Neuronal stem cell (in vitro differentiated cells): ENCODE results near the gene HLA-DQB1.
"Not testable (repeated sequence)": the region's sequence is repeated elsewhere in the genome, so short reads cannot be mapped to it uniquely, and the experiment has no call there.

ENCODE experiments used
- DNase-seq: peaks from one replicate; pipeline ENCODE4 v3.0.0-alpha.2; 2013; ENCODE audit warnings: low spot score
- H2AFZ ChIP-seq: one replicate; pipeline ENCODE4 v1.6.1; 2013; ENCODE audit warnings: mild to moderate bottlenecking, low read length, inconsistent platforms
- H2AK5ac ChIP-seq: 2 replicates; pipeline ENCODE4 v1.6.1; 2013; ENCODE audit warnings: low read depth, mild to moderate bottlenecking, inconsistent platforms, low read length, moderate library complexity, mixed read lengths
- H2BK120ac ChIP-seq: 2 replicates; pipeline ENCODE4 v1.6.1; 2013; ENCODE audit warnings: low read depth, mild to moderate bottlenecking, inconsistent platforms, low read length, moderate library complexity, mixed read lengths
- H2BK12ac ChIP-seq: one replicate; pipeline ENCODE4 v1.6.1; 2013; ENCODE audit warnings: low read length, inconsistent platforms
- H2BK15ac ChIP-seq: 2 replicates; pipeline ENCODE4 v1.6.1; 2013; ENCODE audit warnings: mild to moderate bottlenecking, low read length, inconsistent platforms, mixed read lengths
- H2BK5ac ChIP-seq: one replicate; pipeline ENCODE4 v1.6.1; 2013; ENCODE audit warnings: inconsistent platforms, mild to moderate bottlenecking, low read length, moderate library complexity
- H3K14ac ChIP-seq: one replicate; pipeline ENCODE4 v1.6.1; 2013; ENCODE audit warnings: low read length, inconsistent platforms
- H3K18ac ChIP-seq: 2 replicates; pipeline ENCODE4 v1.6.1; 2013; ENCODE audit warnings: low read length, inconsistent platforms
- H3K23ac ChIP-seq: 2 replicates; pipeline ENCODE4 v1.6.1; 2013; ENCODE audit warnings: low read depth, mild to moderate bottlenecking, mixed read lengths, low read length, inconsistent platforms; ENCODE audit not compliant: poor library complexity
- H3K27ac ChIP-seq: replicated peaks from 3 replicates; pipeline ENCODE4 v1.5.1; 2013; ENCODE audit warnings: low read length, inconsistent platforms
- H3K27me3 ChIP-seq, 3 experiments: 2 replicates each; pipeline ENCODE4 v1.6.1; 2013; ENCODE audit warnings: low read length in 3 of 3, mild to moderate bottlenecking in 2 of 3, inconsistent platforms in 1 of 3, low read depth in 1 of 3, mixed read lengths in 1 of 3, moderate library complexity in 1 of 3; ENCODE audit not compliant: control insufficient read depth in 3 of 3, insufficient read depth in 3 of 3
- H3K36me3 ChIP-seq, 2 donors: replicated peaks in 1 of 2; 2 replicates each; pipeline ENCODE4 v1.6.1; 2013; ENCODE audit warnings: low read length in 2 of 2; ENCODE audit not compliant: control insufficient read depth in 2 of 2, insufficient read depth in 2 of 2
- H3K4ac ChIP-seq: 2 replicates; pipeline ENCODE4 v1.6.1; 2013; ENCODE audit warnings: inconsistent platforms, mild to moderate bottlenecking, low read length, moderate library complexity
- H3K4me1 ChIP-seq, 2 donors: 1 replicate in 1 of 2; 2 replicates in 1 of 2; pipeline ENCODE4 v1.6.1; 2013; ENCODE audit warnings: low read length in 2 of 2, low read depth in 1 of 2; ENCODE audit not compliant: control insufficient read depth in 2 of 2, insufficient read depth in 1 of 2
- H3K4me2 ChIP-seq: one replicate; pipeline ENCODE4 v1.6.1; 2013; ENCODE audit warnings: mild to moderate bottlenecking, low read length, inconsistent platforms; ENCODE audit not compliant: insufficient read depth, poor library complexity, severe bottlenecking
- H3K4me3 ChIP-seq, 2 donors: 2 replicates each; pipeline ENCODE4 v1.5.1; 2013; ENCODE audit warnings: low read length in 2 of 2, mild to moderate bottlenecking in 2 of 2, inconsistent platforms in 1 of 2, moderate library complexity in 1 of 2
- H3K79me1 ChIP-seq: one replicate; pipeline ENCODE4 v1.6.1; 2013; ENCODE audit warnings: low read depth, mild to moderate bottlenecking, inconsistent platforms, low read length, moderate library complexity
- H3K9ac ChIP-seq: one replicate; pipeline ENCODE4 v1.6.1; 2013; ENCODE audit warnings: mild to moderate bottlenecking, low read depth, low read length, inconsistent platforms; ENCODE audit not compliant: poor library complexity
- H3K9me3 ChIP-seq, 2 donors: replicated peaks in 1 of 2; 2 replicates each; pipeline versions ENCODE3 to v1.6.1; 2013; ENCODE audit warnings: low read length in 2 of 2, mild to moderate bottlenecking in 2 of 2, inconsistent platforms in 1 of 2, low read depth in 1 of 2, mixed read lengths in 1 of 2, moderate library complexity in 1 of 2; ENCODE audit not compliant: control insufficient read depth in 2 of 2, insufficient read depth in 1 of 2
- H4K8ac ChIP-seq: one replicate; pipeline ENCODE4 v1.6.1; 2013; ENCODE audit warnings: low read depth, mild to moderate bottlenecking, inconsistent platforms, low read length, moderate library complexity
- H4K91ac ChIP-seq: one replicate; pipeline ENCODE4 v1.6.1; 2013; ENCODE audit warnings: low read length, low read depth, mild to moderate bottlenecking, inconsistent platforms; ENCODE audit not compliant: poor library complexity
- WGBS, 2 donors: extraction: QIAGEN DNeasy Blood & Tissue Kit; methylation state at CpG; one replicate each; pipeline ENCODE4 v1.1.7; 2013; ENCODE audit warnings: missing lambda C conversion rate in 2 of 2, mixed read lengths in 1 of 2; ENCODE audit not compliant: insufficient read length in 2 of 2, insufficient replicate concordance in 1 of 2; ENCODE audit errors: extremely low coverage in 2 of 2; 5-methylcytosine and 5-hydroxymethylcytosine counted together

HLA-DQB1 gene

GRCh38 chr6:32637219-32637880 is 29.1 kb downstream of the HLA-DQB1 start, which contains the start of gene HLA-DQA1:
TSS of gene HLA-DQA1 (plus strand) at chr6:32637406. CDS start at chr6:32637459, 53 bp downstream.
- H3K23ac ChIP-seq: no peak within 1 kb of the TSS
- no peak within 1 kb of the TSS for H3K4me2 ChIP-seq
- no peak within 1 kb of the TSS for H3K27ac ChIP-seq
- no peaks in the 10 kb centered on the region for H3K36me3 ChIP-seq
- H3K14ac ChIP-seq: no peak within 1 kb of the TSS
- no peak within 1 kb of the TSS for H4K8ac ChIP-seq
- no peak within 1 kb of the TSS for H3K18ac ChIP-seq
- no peak for DNase-seq
- H3K4me1 ChIP-seq: no peaks in the 10 kb centered on the region
- H3K9ac ChIP-seq: no peak within 1 kb of the TSS
- no peaks in the 10 kb centered on the region for H3K9me3 ChIP-seq
- H2AK5ac ChIP-seq: no peak within 1 kb of the TSS
- H3K79me1 ChIP-seq: no peaks in the 10 kb centered on the region
- H3K4ac ChIP-seq: no peak within 1 kb of the TSS
- no peak within 1 kb of the TSS for H2BK15ac ChIP-seq
- H2BK120ac ChIP-seq: no peak within 1 kb of the TSS
- H2BK5ac ChIP-seq: no peak within 1 kb of the TSS
- no peak within 1 kb of the TSS for H2BK12ac ChIP-seq
- no peaks in the 10 kb centered on the region for H3K27me3 ChIP-seq
- no peak within 1 kb of the TSS for H2AFZ ChIP-seq
- H3K4me3 ChIP-seq: no peak within 1 kb of the TSS
- no peak within 1 kb of the TSS for H4K91ac ChIP-seq
- WGBS, 2 donors: no CpG with 5 or more reads among the region's 7 CpGs

GRCh38 chr6:32635526-32636123 is 30.8 kb downstream of the HLA-DQB1 start:
- H4K91ac ChIP-seq: no peak overlapping the region
- no peaks in the 10 kb centered on the region for H3K36me3 ChIP-seq
- no peak overlapping the region for H3K4me2 ChIP-seq
- H3K14ac ChIP-seq: no peak overlapping the region
- no peak overlapping the region for H2BK120ac ChIP-seq
- no peak overlapping the region for H2AFZ ChIP-seq
- no peak for DNase-seq
- no peaks in the 10 kb centered on the region for H3K27me3 ChIP-seq
- no peak overlapping the region for H2BK12ac ChIP-seq
- H3K23ac ChIP-seq: no peak overlapping the region
- no peaks in the 10 kb centered on the region for H3K9me3 ChIP-seq
- H3K9ac ChIP-seq: no peak overlapping the region
- H3K79me1 ChIP-seq: no peaks in the 10 kb centered on the region
- no peak overlapping the region for H2BK5ac ChIP-seq
- H3K4me3 ChIP-seq: no peak overlapping the region
- H3K4me1 ChIP-seq: no peaks in the 10 kb centered on the region
- WGBS, 2 donors: no CpG with 5 or more reads among the region's 2 CpGs
- no peak overlapping the region for H3K27ac ChIP-seq
- H2BK15ac ChIP-seq: no peak overlapping the region
- H4K8ac ChIP-seq: no peak overlapping the region
- H2AK5ac ChIP-seq: no peak overlapping the region
- no peak overlapping the region for H3K4ac ChIP-seq
- H3K18ac ChIP-seq: no peak overlapping the region

DNA sequence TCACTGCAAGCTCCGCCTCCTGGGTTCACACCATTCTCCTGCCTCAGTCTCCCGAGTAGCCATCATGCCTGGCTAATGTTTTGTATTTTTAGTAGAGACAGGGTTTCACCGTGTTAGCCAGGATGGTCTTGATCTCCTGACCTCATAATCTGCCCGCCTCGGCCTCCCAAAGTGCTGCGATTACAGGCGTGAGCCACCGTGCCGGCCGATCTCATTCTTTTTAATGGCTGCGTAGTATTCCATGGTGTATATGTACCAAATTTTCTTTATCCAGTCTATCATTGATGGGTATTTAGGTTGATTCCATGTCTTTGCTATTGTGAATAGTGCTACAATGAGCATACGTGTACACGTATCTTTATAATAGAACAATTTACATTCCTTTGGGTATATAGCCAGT is 36.7 kb downstream of the HLA-DQB1 start:
- not testable (repeated sequence) for H3K27ac ChIP-seq, H3K36me3 ChIP-seq
- WGBS, 2 donors: no CpG with 5 or more reads among the region's 13 CpGs

GRCh38 chr6:32627831-32628230 is 38.6 kb downstream of the HLA-DQB1 start:
- Histone ChIP-seq H3K36me3 (no peaks in the 10 kb centered on the region), H2BK12ac (no peak overlapping the region), H3K79me1 (no peaks in the 10 kb centered on the region), H4K8ac (no peak overlapping the region), H3K23ac (no peak overlapping the region), H3K9ac (no peak overlapping the region), H2AFZ (no peak overlapping the region), H2BK5ac (no peak overlapping the region), H3K9me3 (no peaks in the 10 kb centered on the region), H2AK5ac (no peak overlapping the region), H3K4me3 (no peak overlapping the region), H2BK15ac (no peak overlapping the region), H3K27me3 (no peaks in the 10 kb centered on the region), H3K14ac (no peak overlapping the region), H3K4me1 (no peaks in the 10 kb centered on the region), H3K4me2 (no peak overlapping the region), H3K18ac (no peak overlapping the region), H3K4ac (no peak overlapping the region), H4K91ac (no peak overlapping the region), H2BK120ac (no peak overlapping the region), H3K27ac (no peak overlapping the region)
- WGBS, 2 donors: no CpG with 5 or more reads among the region's 3 CpGs
- DNase-seq: no peak

More for the DNA sequence above, 36.7 kb downstream of the HLA-DQB1 start:
- H4K8ac ChIP-seq, H2BK12ac ChIP-seq, H3K79me1 ChIP-seq, H2AK5ac ChIP-seq, H2AFZ ChIP-seq, H2BK15ac ChIP-seq, H4K91ac ChIP-seq, DNase-seq, H2BK120ac ChIP-seq, H3K4ac ChIP-seq, H3K4me1 ChIP-seq, H3K18ac ChIP-seq, H3K4me3 ChIP-seq, H3K27me3 ChIP-seq, H3K23ac ChIP-seq, H3K9ac ChIP-seq, H2BK5ac ChIP-seq, H3K9me3 ChIP-seq, H3K14ac ChIP-seq, H3K4me2 ChIP-seq: not testable (repeated sequence)
